ENCODE measurements around the gene CNKSR1.

GRCh38 chr1:26188477-26188876 lies 11.2 kb downstream of the CNKSR1 start:
- TF ChIP-seq, protein P1, sequence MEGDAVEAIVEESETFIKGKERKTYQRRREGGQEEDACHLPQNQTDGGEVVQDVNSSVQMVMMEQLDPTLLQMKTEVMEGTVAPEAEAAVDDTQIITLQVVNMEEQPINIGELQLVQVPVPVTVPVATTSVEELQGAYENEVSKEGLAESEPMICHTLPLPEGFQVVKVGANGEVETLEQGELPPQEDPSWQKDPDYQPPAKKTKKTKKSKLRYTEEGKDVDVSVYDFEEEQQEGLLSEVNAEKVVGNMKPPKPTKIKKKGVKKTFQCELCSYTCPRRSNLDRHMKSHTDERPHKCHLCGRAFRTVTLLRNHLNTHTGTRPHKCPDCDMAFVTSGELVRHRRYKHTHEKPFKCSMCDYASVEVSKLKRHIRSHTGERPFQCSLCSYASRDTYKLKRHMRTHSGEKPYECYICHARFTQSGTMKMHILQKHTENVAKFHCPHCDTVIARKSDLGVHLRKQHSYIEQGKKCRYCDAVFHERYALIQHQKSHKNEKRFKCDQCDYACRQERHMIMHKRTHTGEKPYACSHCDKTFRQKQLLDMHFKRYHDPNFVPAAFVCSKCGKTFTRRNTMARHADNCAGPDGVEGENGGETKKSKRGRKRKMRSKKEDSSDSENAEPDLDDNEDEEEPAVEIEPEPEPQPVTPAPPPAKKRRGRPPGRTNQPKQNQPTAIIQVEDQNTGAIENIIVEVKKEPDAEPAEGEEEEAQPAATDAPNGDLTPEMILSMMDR (tag by site-specific recombination; IDR thresholded peaks at IDR 0.05) = no peak
- TF ChIP-seq ZNF324 (tag by site-specific recombination; IDR thresholded peaks at IDR 0.05) (no peak), ZFP41 (tag by site-specific recombination; IDR thresholded peaks at IDR 0.05; ENCODE audit: borderline replicate concordance) (no peak), ZBTB1 (tag by site-specific recombination; IDR thresholded peaks at IDR 0.05) (no peak), ZBTB8A (tag by site-specific recombination; IDR thresholded peaks at IDR 0.05) (no peak), ZNF501 (tag by site-specific recombination; IDR thresholded peaks at IDR 0.05) (no peak)

Data from HEK293 (cell line).